ENCODE results near the gene TIPARP.

DNA sequence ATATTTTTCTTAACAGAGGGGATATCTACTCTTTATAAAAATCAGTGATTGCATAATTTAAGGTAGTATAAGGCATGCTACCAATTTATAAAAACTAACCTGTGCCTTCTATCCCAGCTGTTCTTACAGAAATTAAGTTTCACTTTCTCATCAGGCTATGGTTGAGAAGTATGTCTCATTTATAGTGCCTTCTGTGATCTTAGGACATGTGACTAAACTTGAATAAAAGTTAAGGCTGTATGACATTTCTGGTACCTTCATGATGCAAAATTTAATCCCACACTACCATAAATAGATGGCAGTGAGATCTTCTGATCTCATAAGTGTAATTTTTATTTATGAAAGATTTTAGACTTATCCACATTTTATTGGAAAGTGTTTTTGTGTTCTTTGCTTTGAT lies 12.6 kb downstream of the TIPARP start:
- TF ChIP-seq, protein P1, sequence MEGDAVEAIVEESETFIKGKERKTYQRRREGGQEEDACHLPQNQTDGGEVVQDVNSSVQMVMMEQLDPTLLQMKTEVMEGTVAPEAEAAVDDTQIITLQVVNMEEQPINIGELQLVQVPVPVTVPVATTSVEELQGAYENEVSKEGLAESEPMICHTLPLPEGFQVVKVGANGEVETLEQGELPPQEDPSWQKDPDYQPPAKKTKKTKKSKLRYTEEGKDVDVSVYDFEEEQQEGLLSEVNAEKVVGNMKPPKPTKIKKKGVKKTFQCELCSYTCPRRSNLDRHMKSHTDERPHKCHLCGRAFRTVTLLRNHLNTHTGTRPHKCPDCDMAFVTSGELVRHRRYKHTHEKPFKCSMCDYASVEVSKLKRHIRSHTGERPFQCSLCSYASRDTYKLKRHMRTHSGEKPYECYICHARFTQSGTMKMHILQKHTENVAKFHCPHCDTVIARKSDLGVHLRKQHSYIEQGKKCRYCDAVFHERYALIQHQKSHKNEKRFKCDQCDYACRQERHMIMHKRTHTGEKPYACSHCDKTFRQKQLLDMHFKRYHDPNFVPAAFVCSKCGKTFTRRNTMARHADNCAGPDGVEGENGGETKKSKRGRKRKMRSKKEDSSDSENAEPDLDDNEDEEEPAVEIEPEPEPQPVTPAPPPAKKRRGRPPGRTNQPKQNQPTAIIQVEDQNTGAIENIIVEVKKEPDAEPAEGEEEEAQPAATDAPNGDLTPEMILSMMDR (IDR thresholded peaks at IDR 0.05; ENCODE audit: low read length): no peak
- TF ChIP-seq EZH2 (optimal IDR thresholded peaks at IDR 0.05; ENCODE audit: low read depth, low read length): no peak
- no peak for TF ChIP-seq EZH2phosphoT487 (IDR thresholded peaks at IDR 0.05; ENCODE audit: low read length)

Measured in MM.1S (cell line).